ENCODE measurements around the gene COQ8B.
A peak's percentile ranks its signal among the peaks of the same experiment; 100 is the strongest.
"Not testable (repeated sequence)": the region's sequence is repeated elsewhere in the genome, so short reads cannot be mapped to it uniquely, and the experiment has no call there.

COQ8B gene

GRCh38 chr19:40668991-40669614 lies 47.6 kb downstream of the COQ8B start:
- DNase-seq (ENCODE audit: low spot score), result no peak

GRCh38 chr19:40667602-40668001 lies 49.1 kb downstream of the COQ8B start:
- no peak for DNase-seq (ENCODE audit: low spot score)

GRCh38 chr19:40666803-40667438 lies 49.8 kb downstream of the COQ8B start:
- DNase-seq (ENCODE audit: low spot score), result no peak

- DNase-seq (ENCODE audit: low spot score), result no peak
Observed at GRCh38 chr19:40663695-40664692, 52.7 kb downstream of the COQ8B start.

GRCh38 chr19:40662925-40663694 lies 53.6 kb downstream of the COQ8B start:
- DNase-seq (ENCODE audit: low spot score), result peak; percentile 85

DNA sequence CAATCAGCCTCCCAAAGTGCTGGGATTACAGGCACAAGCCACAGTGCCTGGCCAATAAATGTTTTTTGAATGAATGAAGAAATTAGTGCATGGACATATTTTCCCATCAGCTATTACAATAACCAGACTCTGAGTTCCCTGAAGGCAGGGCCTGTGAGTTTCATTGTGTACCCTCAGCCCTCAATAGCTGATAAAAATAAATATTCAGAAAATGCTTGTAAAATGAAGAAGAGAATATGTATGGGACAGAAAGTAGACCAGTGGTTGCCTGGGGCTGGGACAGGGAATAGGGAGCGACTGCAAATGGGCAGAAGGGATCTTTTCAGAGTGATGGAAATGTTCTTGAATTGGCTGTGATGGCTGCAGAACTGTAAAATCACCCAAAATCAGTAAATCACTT lies 55.1 kb downstream of the COQ8B start:
- no peak for DNase-seq (ENCODE audit: low spot score)

GRCh38 chr19:40659566-40659965 lies 57.1 kb downstream of the COQ8B start:
- no peak for DNase-seq (ENCODE audit: low spot score)

DNA sequence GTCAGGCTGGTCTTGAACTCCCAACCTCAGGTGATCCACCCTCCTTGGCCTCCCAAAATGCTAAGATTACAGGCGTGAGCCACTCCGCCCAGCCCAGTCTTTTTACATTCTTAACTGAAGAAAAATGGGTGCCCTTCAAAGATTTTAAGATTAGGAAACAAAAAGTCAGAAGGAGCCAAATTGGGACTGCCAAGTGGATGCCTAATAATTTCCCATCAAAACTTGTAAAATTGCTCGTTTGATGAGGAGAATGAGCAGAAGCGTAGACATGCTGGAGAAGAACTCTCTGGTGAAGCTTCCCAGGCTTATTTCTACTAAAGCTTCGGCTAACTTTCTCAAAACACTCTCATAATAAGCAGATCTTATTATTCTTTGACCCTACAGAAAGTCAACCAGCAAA lies 57.6 kb downstream of the COQ8B start:
- no peak for DNase-seq (ENCODE audit: low spot score)

- no peak for DNase-seq (ENCODE audit: low spot score)
Observed at GRCh38 chr19:40658031-40658430, 58.7 kb downstream of the COQ8B start.

GRCh38 chr19:40655684-40656083 lies 61.0 kb downstream of the COQ8B start:
- DNase-seq (ENCODE audit: low spot score), result not testable (repeated sequence)

DNA sequence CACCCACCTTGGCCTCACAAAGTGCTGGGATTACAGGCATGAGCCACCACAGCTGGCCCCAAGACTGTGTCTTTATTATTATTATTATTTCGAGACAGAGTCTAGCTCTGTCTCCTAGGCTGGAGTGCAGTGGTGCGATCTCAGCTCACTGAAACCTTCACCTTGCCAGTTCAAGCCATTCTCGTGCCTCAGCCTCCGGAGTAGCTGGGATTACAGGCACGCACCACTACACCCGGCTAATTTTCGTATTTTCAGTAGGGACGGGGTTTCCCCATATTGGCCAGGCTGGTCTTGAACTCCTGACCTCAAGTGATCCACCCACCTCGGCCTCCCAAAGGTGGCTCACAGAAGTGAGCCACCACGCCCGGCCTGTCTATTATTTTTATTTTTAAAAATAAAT lies 64.4 kb downstream of the COQ8B start:
- not testable (repeated sequence) for DNase-seq (ENCODE audit: low spot score)

DNA sequence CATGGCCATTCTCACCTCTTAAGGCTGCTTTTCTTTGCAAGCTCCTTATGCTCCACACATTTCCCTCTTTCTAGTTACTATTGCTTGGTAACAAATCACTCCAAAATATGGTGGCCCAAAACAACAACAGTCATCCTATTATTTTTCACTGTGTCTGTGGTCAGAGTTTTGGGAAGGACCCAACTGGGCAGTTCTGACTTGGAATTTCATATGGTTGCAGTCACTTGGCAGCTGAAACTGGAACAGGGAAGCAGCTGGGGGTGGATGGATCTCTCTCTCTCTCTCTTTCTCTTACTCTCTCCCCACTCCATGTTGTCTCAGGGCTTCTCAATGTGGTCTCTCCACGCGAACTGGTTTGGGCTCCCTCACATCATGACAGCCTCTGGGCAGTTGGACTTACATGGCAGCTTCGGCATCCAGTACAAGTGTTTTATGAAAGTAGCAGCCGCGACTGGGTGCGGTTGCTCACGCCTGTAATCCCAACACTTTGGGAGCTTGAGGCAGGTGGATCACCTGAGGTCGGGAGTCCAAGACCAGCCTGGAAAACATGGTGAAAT lies 65.9 kb downstream of the COQ8B start:
- no peak for DNase-seq (ENCODE audit: low spot score)

DNA sequence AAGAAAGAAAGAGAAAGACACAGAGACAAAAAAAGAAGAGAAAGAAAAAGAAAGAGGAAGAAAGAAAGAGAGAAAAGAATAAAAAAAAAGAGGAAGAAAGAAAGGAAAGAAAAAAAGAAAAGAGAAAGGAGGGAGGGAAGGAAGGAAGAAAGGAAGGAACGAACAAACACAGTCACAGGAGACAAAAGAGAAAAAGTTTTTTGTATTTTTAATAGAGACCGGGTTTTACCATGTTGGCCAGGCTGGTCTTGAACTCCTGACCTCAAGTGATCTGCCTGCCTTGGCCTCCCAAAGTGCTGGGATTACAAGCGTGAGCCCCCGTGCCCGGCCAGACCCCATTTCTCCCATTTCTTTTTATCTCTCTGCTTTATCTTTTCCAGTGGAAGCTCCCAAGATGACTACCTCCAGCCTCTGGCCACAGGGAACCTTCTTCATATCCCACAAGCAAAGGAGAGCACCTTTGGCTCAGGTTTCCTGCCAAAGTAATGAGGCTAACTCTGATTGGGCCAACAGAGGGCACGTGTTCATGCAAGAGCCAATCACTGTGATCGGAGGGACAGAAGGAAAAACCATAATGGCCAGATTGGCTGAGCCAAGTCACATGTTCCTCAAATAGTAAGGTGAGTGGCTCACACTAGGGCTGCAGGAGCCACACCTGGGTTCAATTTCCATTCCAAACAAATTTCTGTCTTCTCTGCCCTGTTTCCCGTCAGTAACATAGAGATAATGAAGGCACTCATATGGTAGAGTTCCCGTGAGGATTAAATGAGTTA lies 66.6 kb downstream of the COQ8B start:
- DNase-seq (ENCODE audit: low spot score), result not testable (repeated sequence)

DNA sequence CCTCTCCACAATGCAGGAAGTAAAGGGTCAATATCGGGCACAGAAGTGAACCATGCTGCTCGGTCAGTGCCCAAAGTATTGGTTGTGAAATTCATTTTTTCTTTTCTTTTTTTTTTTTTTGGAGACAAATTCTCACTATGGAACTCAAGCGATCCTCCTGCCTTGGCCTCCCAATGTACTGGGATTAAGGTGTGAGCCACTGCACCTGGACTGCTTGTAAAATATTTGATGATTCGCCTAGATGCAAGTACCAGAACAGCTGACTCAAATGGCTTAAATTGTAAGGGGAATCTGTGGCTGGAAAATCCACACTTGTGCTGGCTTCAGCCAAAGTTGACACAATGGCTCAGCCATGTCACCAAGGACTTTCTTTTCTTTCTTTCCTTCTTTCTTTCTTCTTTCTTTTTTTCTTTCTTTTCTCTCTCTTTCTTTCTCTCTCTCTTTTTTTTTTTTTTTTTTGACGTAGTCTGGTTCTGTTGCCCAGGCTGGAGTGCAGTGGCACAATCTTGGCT lies 69.9 kb downstream of the COQ8B start:
- no peak for DNase-seq (ENCODE audit: low spot score)

DNA sequence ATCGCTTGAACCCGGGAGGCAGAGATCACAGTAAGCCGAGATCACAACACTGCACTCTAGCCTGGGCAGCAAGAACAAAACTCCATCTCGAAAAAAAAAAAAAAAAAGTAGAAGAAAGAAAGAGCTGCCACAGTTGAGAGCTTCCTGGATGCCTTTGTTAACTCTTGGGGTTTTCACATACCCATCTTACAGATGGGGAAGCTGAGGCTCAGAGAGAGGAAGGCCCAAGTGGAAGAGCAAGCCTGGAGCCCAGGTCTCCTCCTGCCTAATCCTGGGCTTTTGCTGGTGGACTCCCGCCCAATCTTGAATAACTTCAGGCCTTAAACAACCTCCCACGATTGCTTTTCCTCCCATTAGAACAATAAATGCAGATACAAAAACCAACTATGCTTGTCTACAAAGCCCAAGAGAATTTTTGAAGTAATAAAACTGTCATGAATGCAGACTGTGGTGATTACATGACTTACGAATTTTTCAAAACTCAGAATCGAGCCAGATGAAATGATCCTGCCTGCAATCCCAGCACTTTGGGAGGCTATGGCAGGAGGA lies 73.9 kb downstream of the COQ8B start:
- DNase-seq (ENCODE audit: low spot score), result no peak

GRCh38 chr19:40642051-40642706 lies 74.5 kb downstream of the COQ8B start:
- no peak for DNase-seq (ENCODE audit: low spot score)
